ENCODE data around the gene CAMK1G.

Gene CAMK1G

GRCh38 chr1:209612646-209613399 is 29.3 kb downstream of the CAMK1G start:
- no peaks in the 10 kb centered on the region for H3K36me3 ChIP-seq (ENCODE audit: control insufficient read depth in 2 of 2, insufficient read depth in 2 of 2, low read length in 2 of 2)
- no peak overlapping the region for H3K4me3 ChIP-seq (ENCODE audit: low read length in 2 of 2)
- no peaks in the 10 kb centered on the region for H3K4me1 ChIP-seq (ENCODE audit: control insufficient read depth, insufficient read depth, low read length)
- no peaks in the 10 kb centered on the region for H3K9me3 ChIP-seq (ENCODE audit: control insufficient read depth in 2 of 2, low read length in 2 of 2)
- no peaks in the 10 kb centered on the region for H3K27me3 ChIP-seq (ENCODE audit: control insufficient read depth in 1 of 2, insufficient read depth in 2 of 2, low read length in 2 of 2)
- H3K27ac ChIP-seq (ENCODE audit: low read length): no peak overlapping the region
- H3K9ac ChIP-seq (ENCODE audit: low read length in 2 of 2): no peak overlapping the region

DNA sequence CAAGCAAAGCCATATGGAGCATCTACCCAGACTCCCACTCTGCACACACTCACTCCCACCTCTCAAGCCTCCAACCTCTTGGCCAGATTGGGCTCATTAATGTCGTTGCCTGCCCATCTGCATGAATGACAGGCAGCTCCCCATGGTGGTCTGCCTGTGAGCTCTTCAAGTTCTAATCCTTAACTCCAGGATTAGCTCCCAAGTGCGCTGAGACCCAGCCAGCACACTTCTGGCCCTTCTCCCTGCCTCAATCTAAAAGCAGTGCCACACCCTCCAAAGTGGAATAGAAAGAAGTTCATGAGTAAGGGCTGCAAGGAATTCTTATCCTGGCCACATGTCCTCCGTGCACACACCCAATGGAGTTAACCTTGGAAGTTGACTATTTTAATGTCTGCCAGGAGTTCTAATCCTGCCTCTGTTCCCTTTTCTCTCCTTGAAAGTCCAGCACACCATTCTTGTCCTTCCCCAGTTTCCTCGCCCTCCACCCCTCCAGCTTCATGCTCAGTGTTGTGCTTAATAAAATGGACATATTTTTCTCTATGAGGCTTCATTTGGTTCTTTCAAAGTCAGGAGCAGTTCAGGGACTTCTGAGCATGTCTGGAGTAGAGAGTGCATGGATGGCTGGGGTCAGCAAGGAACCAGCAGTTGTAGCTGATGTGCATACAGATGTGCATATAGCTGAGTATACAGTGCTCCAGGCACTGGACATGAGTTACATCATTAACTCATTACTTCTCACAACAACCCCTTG is 30.1 kb downstream of the CAMK1G start:
- H3K4me3 ChIP-seq (ENCODE audit: low read length in 2 of 2): no peak overlapping the region

GRCh38 chr1:209614151-209614420 is 30.6 kb downstream of the CAMK1G start:
- Histone ChIP-seq H3K27me3 (ENCODE audit: control insufficient read depth in 1 of 2, insufficient read depth in 2 of 2, low read length in 2 of 2) (no peaks in the 10 kb centered on the region), H3K9me3 (ENCODE audit: control insufficient read depth in 2 of 2, low read length in 2 of 2) (no peaks in the 10 kb centered on the region), H3K4me1 (ENCODE audit: control insufficient read depth, insufficient read depth, low read length) (no peaks in the 10 kb centered on the region), H3K27ac (ENCODE audit: low read length) (no peak overlapping the region), H3K9ac (ENCODE audit: low read length in 2 of 2) (no peak overlapping the region), H3K4me3 (ENCODE audit: low read length in 2 of 2) (no peak overlapping the region), H3K36me3 (ENCODE audit: control insufficient read depth in 2 of 2, insufficient read depth in 2 of 2, low read length in 2 of 2) (no peaks in the 10 kb centered on the region)

More for the DNA sequence above, 30.1 kb downstream of the CAMK1G start:
- H3K9ac ChIP-seq (ENCODE audit: low read length in 2 of 2): no peak overlapping the region
- H3K4me1 ChIP-seq (ENCODE audit: control insufficient read depth, insufficient read depth, low read length): no peaks in the 10 kb centered on the region
- H3K27me3 ChIP-seq (ENCODE audit: control insufficient read depth in 1 of 2, insufficient read depth in 2 of 2, low read length in 2 of 2): no peaks in the 10 kb centered on the region
- H3K36me3 ChIP-seq (ENCODE audit: control insufficient read depth in 2 of 2, insufficient read depth in 2 of 2, low read length in 2 of 2): no peaks in the 10 kb centered on the region
- H3K9me3 ChIP-seq (ENCODE audit: control insufficient read depth in 2 of 2, low read length in 2 of 2): no peaks in the 10 kb centered on the region
- H3K27ac ChIP-seq (ENCODE audit: low read length): no peak overlapping the region

- no peaks in the 10 kb centered on the region for H3K9me3 ChIP-seq (ENCODE audit: control insufficient read depth in 2 of 2, low read length in 2 of 2)
- H3K9ac ChIP-seq (ENCODE audit: low read length in 2 of 2): no peak overlapping the region
- no peaks in the 10 kb centered on the region for H3K36me3 ChIP-seq (ENCODE audit: control insufficient read depth in 2 of 2, insufficient read depth in 2 of 2, low read length in 2 of 2)
- H3K27ac ChIP-seq (ENCODE audit: low read length): no peak overlapping the region
- H3K4me3 ChIP-seq (ENCODE audit: low read length in 2 of 2): no peak overlapping the region
- no peaks in the 10 kb centered on the region for H3K27me3 ChIP-seq (ENCODE audit: control insufficient read depth in 1 of 2, insufficient read depth in 2 of 2, low read length in 2 of 2)
- no peaks in the 10 kb centered on the region for H3K4me1 ChIP-seq (ENCODE audit: control insufficient read depth, insufficient read depth, low read length)
These were observed 31.4 kb downstream of the CAMK1G start for GRCh38 chr1:209614906-209615305.

GRCh38 chr1:209616366-209617046 is 33.0 kb downstream of the CAMK1G start:
- Histone ChIP-seq H3K4me1 (ENCODE audit: control insufficient read depth, insufficient read depth, low read length) (peaks cover under 1% of the 10 kb centered on the region), H3K4me3 (ENCODE audit: low read length in 2 of 2) (no peak overlapping the region), H3K9me3 (ENCODE audit: control insufficient read depth in 2 of 2, low read length in 2 of 2) (no peaks in the 10 kb centered on the region), H3K9ac (ENCODE audit: low read length in 2 of 2) (no peak overlapping the region), H3K27ac (ENCODE audit: low read length) (no peak overlapping the region), H3K36me3 (ENCODE audit: control insufficient read depth in 2 of 2, insufficient read depth in 2 of 2, low read length in 2 of 2) (no peaks in the 10 kb centered on the region), H3K27me3 (ENCODE audit: control insufficient read depth in 1 of 2, insufficient read depth in 2 of 2, low read length in 2 of 2) (no peaks in the 10 kb centered on the region)

DNA sequence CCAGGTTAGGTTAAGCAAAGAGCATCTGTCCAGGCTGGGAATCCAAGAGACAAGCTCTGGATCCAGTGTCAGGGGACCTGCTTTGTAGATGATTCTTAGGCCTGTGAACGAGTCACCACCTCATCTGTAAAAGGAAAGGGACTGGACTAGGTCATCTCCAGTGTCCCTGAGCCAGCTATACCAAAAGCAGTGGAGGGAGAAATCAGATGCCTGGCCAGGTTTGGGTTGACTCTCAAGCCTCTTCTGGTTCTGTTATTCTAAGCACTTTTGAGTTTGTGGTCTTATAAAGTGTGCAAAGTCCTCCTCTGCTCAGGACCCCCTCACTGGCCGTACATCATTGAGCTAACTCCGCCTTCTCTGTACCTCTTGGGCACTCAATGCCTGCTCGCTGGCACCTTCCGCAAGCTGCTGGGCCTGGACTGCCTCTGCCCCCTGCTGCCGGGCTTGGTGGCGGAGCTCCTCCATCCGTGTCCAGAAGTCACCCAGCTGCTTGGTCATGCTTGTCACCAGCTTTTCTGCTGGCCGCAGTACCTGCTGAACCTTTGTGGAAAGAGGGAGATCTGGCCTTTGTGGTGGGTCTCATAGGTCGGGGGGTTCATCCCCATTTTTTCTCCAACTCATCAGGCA is 33.6 kb downstream of the CAMK1G start:
- Histone ChIP-seq H3K36me3 (ENCODE audit: control insufficient read depth in 2 of 2, insufficient read depth in 2 of 2, low read length in 2 of 2) (no peaks in the 10 kb centered on the region), H3K27me3 (ENCODE audit: control insufficient read depth in 1 of 2, insufficient read depth in 2 of 2, low read length in 2 of 2) (no peaks in the 10 kb centered on the region), H3K4me3 (ENCODE audit: low read length in 2 of 2) (no peak overlapping the region), H3K27ac (ENCODE audit: low read length) (no peak overlapping the region), H3K9ac (ENCODE audit: low read length in 2 of 2) (no peak overlapping the region), H3K9me3 (ENCODE audit: control insufficient read depth in 2 of 2, low read length in 2 of 2) (no peaks in the 10 kb centered on the region), H3K4me1 (ENCODE audit: control insufficient read depth, insufficient read depth, low read length) (peaks cover 6% of the 10 kb centered on the region)

DNA sequence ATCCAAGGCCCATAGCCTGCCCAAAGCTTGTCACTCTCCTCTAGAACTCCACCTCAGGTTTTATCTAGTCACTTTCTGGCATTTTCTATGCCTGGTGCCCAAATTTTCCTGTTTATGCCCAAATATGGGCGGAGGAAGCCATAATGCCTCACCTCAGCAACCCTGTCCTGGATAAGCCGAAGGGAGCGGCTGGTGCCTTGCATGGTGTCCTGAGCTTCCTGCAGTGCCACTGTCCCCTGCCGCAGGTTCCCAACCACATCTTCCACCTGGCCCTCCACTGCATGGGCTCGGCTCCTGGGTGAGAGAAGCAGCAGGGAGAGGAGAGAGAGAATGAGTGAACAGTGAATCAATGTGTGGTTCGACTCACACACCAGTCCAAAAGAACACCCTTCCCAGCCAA is 34.2 kb downstream of the CAMK1G start:
- Histone ChIP-seq H3K9ac (ENCODE audit: low read length in 2 of 2) (no peak overlapping the region), H3K27ac (ENCODE audit: low read length) (no peak overlapping the region)

GRCh38 chr1:209618291-209618690 is 34.8 kb downstream of the CAMK1G start:
- Histone ChIP-seq H3K36me3 (ENCODE audit: control insufficient read depth in 2 of 2, insufficient read depth in 2 of 2, low read length in 2 of 2) (no peaks in the 10 kb centered on the region), H3K9me3 (ENCODE audit: control insufficient read depth in 2 of 2, low read length in 2 of 2) (no peaks in the 10 kb centered on the region), H3K4me3 (ENCODE audit: low read length in 2 of 2) (no peak overlapping the region), H3K27ac (ENCODE audit: low read length) (no peak overlapping the region), H3K9ac (ENCODE audit: low read length in 2 of 2) (no peak overlapping the region), H3K27me3 (ENCODE audit: control insufficient read depth in 1 of 2, insufficient read depth in 2 of 2, low read length in 2 of 2) (no peaks in the 10 kb centered on the region), H3K4me1 (ENCODE audit: control insufficient read depth, insufficient read depth, low read length) (peaks cover 8% of the 10 kb centered on the region)

More for the DNA sequence above, 34.2 kb downstream of the CAMK1G start:
- H3K4me1 ChIP-seq (ENCODE audit: control insufficient read depth, insufficient read depth, low read length): peaks cover 8% of the 10 kb centered on the region
- H3K4me3 ChIP-seq (ENCODE audit: low read length in 2 of 2): no peak overlapping the region
- H3K27me3 ChIP-seq (ENCODE audit: control insufficient read depth in 1 of 2, insufficient read depth in 2 of 2, low read length in 2 of 2): no peaks in the 10 kb centered on the region
- H3K36me3 ChIP-seq (ENCODE audit: control insufficient read depth in 2 of 2, insufficient read depth in 2 of 2, low read length in 2 of 2): no peaks in the 10 kb centered on the region
- H3K9me3 ChIP-seq (ENCODE audit: control insufficient read depth in 2 of 2, low read length in 2 of 2): no peaks in the 10 kb centered on the region

DNA sequence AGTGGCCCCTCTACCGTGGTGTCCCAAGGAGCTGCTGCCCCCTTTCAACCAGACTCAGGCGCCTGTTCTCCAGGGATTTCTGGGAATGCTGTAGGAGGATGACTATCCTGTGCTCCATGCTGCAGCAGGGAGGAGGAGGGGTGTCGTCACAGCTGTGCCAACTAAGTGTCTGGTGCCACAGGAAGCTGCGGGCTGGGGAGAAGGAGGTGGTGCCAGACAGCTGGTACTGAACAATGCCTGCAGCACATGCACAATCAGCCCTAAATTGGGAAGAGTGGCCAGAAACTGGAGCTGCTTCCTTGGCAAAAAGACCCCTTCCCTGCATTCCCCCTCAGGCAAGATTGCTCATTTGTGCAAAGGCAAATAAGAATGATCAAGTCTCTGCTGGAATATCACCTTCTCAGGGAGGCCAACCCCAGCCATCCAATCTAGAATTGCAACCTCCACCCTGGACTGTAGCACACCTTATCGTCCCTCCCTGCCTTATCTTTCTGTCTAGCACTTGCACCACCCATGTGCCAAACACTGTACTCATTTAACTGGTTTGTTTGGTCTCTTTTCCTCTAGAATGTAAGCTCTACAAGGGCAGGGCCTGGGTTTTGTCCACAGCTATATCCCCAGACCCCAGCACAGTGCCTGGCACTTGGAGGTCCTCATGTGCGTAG is 35.4 kb downstream of the CAMK1G start:
- Histone ChIP-seq H3K27me3 (ENCODE audit: control insufficient read depth in 1 of 2, insufficient read depth in 2 of 2, low read length in 2 of 2) (no peaks in the 10 kb centered on the region), H3K4me3 (ENCODE audit: low read length in 2 of 2) (no peak overlapping the region), H3K4me1 (ENCODE audit: control insufficient read depth, insufficient read depth, low read length) (peaks cover 8% of the 10 kb centered on the region), H3K36me3 (ENCODE audit: control insufficient read depth in 2 of 2, insufficient read depth in 2 of 2, low read length in 2 of 2) (no peaks in the 10 kb centered on the region), H3K9ac (ENCODE audit: low read length in 2 of 2) (no peak overlapping the region), H3K27ac (ENCODE audit: low read length) (no peak overlapping the region), H3K9me3 (ENCODE audit: control insufficient read depth in 2 of 2, low read length in 2 of 2) (no peaks in the 10 kb centered on the region)

GRCh38 chr1:209619696-209620486 is 36.4 kb downstream of the CAMK1G start:
- no peaks in the 10 kb centered on the region for H3K9me3 ChIP-seq (ENCODE audit: control insufficient read depth in 2 of 2, low read length in 2 of 2)
- no peaks in the 10 kb centered on the region for H3K36me3 ChIP-seq (ENCODE audit: control insufficient read depth in 2 of 2, insufficient read depth in 2 of 2, low read length in 2 of 2)
- H3K9ac ChIP-seq (ENCODE audit: low read length in 2 of 2): no peak overlapping the region
- peaks cover 8% of the 10 kb centered on the region for H3K4me1 ChIP-seq (ENCODE audit: control insufficient read depth, insufficient read depth, low read length)
- H3K4me3 ChIP-seq (ENCODE audit: low read length in 2 of 2): no peak overlapping the region
- no peaks in the 10 kb centered on the region for H3K27me3 ChIP-seq (ENCODE audit: control insufficient read depth in 1 of 2, insufficient read depth in 2 of 2, low read length in 2 of 2)
- no peak overlapping the region for H3K27ac ChIP-seq (ENCODE audit: low read length)

Data from stomach smooth muscle (tissue), 2 donors.